Lower leg skin (tissue), 3 donors: Measurements from ENCODE around the gene ETHE1.

Source experiments
- CTCF ChIP-seq, 3 donors: fragments of 450-650 bp; IDR thresholded peaks; one replicate each; pipeline ENCODE4 v1.5.1; 2016; ENCODE audit warnings: antibody characterized with exemption in 3 of 3, mild to moderate bottlenecking in 3 of 3, moderate library complexity in 2 of 3
- POLR2A ChIP-seq, 2 donors: fragments of 450-650 bp; IDR thresholded peaks; one replicate each; pipeline ENCODE4 v1.6.1; 2016 to 2017; ENCODE audit warnings: antibody characterized with exemption in 2 of 2, mild to moderate bottlenecking in 1 of 2, moderate library complexity in 1 of 2

GRCh38 chr19:43570174-43570791 lies 43.3 kb upstream of the ETHE1 start:
- TF ChIP-seq CTCF (IDR thresholded peaks at IDR 0.05) (no peak), POLR2A (IDR thresholded peaks at IDR 0.05) (no peak)
